GM23248 (cell line): ENCODE measurements around the gene KIFC3. TPM values are rescaled to one million over a fixed set of nuclear protein-coding genes. Genes with fewer than 3 reads are reported as not detected.

Experiments used
- DNase-seq: peaks from one replicate; pipeline ENCODE4 v3.0.0-alpha.2; 2015
- H2AFZ ChIP-seq: fragments of 200-600 bp; sonication (generic); 2 replicates; pipeline ENCODE4 v1.6.1; 2016; ENCODE audit warnings: antibody characterized with exemption
- H3F3A ChIP-seq: fragments of 200-600 bp; sonication (generic); 2 replicates; pipeline ENCODE4 v1.6.1; 2016; ENCODE audit warnings: mild to moderate bottlenecking, antibody characterized with exemption, mixed run types; ENCODE audit not compliant: insufficient read depth
- H3K27ac ChIP-seq: fragments of 200-600 bp; sonication (generic); 2 replicates; pipeline ENCODE4 v1.5.1; 2016; ENCODE audit warnings: mild to moderate bottlenecking
- H3K27me3 ChIP-seq: fragments of 200-600 bp; sonication (generic); replicated peaks from 2 replicates; pipeline ENCODE4 v1.6.1; 2016; ENCODE audit warnings: mild to moderate bottlenecking; ENCODE audit not compliant: insufficient read depth
- H3K36me3 ChIP-seq: fragments of 200-600 bp; sonication (generic); 2 replicates; pipeline ENCODE4 v1.6.1; 2016; ENCODE audit warnings: low read depth, mild to moderate bottlenecking
- H3K4me1 ChIP-seq: fragments of 200-600 bp; sonication (generic); 2 replicates; pipeline ENCODE4 v1.6.1; 2016; ENCODE audit warnings: mild to moderate bottlenecking; ENCODE audit not compliant: insufficient read depth
- H3K4me2 ChIP-seq: fragments of 200-600 bp; sonication (generic); one replicate; pipeline ENCODE4 v1.6.1; 2016; ENCODE audit warnings: mild to moderate bottlenecking; ENCODE audit not compliant: unreplicated experiment
- H3K4me3 ChIP-seq: fragments of 200-600 bp; sonication (generic); 2 replicates; pipeline ENCODE4 v1.5.1; 2016; ENCODE audit warnings: mild to moderate bottlenecking
- H3K79me2 ChIP-seq: fragments of 200-600 bp; sonication (generic); 2 replicates; pipeline ENCODE4 v1.6.1; 2016; ENCODE audit warnings: mild to moderate bottlenecking; ENCODE audit not compliant: insufficient read depth
- H3K9ac ChIP-seq: fragments of 200-600 bp; sonication (generic); 2 replicates; pipeline ENCODE4 v1.6.1; 2016; ENCODE audit warnings: mild to moderate bottlenecking
- H3K9me2 ChIP-seq: fragments of 200-600 bp; sonication (generic); 2 replicates; pipeline ENCODE4 v1.6.1; 2016; ENCODE audit warnings: mixed run types, mild to moderate bottlenecking, moderate library complexity; ENCODE audit not compliant: insufficient read depth
- H3K9me3 ChIP-seq: fragments of 200-600 bp; sonication (generic); one replicate; pipeline ENCODE4 v1.6.1; 2017; ENCODE audit warnings: low read depth
- H4K20me1 ChIP-seq: fragments of 200-600 bp; sonication (generic); 2 replicates; pipeline ENCODE4 v1.6.0; 2016; ENCODE audit not compliant: insufficient read depth
- EZH2 ChIP-seq: fragments of 200-600 bp; sonication (generic); IDR thresholded peaks from 2 replicates; pipeline ENCODE4 v1.6.1; 2018; ENCODE audit warnings: antibody characterized with exemption, mild to moderate bottlenecking; ENCODE audit not compliant: insufficient read depth, poor library complexity, severe bottlenecking
- EZH2phosphoT487 ChIP-seq: fragments of 200-600 bp; sonication (generic); IDR thresholded peaks from 2 replicates; pipeline ENCODE4 v1.6.1; 2018; ENCODE audit warnings: antibody characterized with exemption, moderate library complexity, mild to moderate bottlenecking, low read depth; ENCODE audit not compliant: insufficient read depth
- WGBS, 2 experiments: methylation state at CpG; one replicate each; pipeline ENCODE4 v1.1.6; 2015 to 2017; ENCODE audit warnings: low lambda C conversion rate in 2 of 2, low coverage in 1 of 2; ENCODE audit errors: missing lambda C conversion rate in 2 of 2; 5-methylcytosine and 5-hydroxymethylcytosine counted together
- in situ Hi-C: fragments of 300-500 bp; cut with MboI; formaldehyde crosslinking; loops from 2 replicates; pipeline ENCODE4 v1.15.0; 2020
- polyA plus RNA-seq: library from polyadenylated mRNA; unstranded; fragments of >200 nt; fragmentation: Nextera tagmentation; extraction: Ambion mirVana; gene quantifications from 2 replicates; pipeline ENCODE4 v1.2.1, GENCODE V29; 2016
- total RNA-seq: library from RNA; depleted of rRNA; stranded (reverse); fragments of >200 nt; shearing (Covaris generic); gene quantifications from 2 replicates; pipeline ENCODE4 v1.2.3, GENCODE V29; 2014

KIFC3 gene
- total and polyA plus RNA-seq, 2 experiments from 2014 or later: 27.0 to 65.3 TPM

- Histone ChIP-seq H3K4me3 (no peak overlapping the region), H2AFZ (no peak overlapping the region), H3K4me2 (no peak overlapping the region), H3K27ac (no peak overlapping the region), H3K79me2 (no peaks in the 10 kb centered on the region), H3K4me1 (no peaks in the 10 kb centered on the region), H4K20me1 (no peaks in the 10 kb centered on the region), H3K9ac (no peak overlapping the region), H3K9me2 (no peaks in the 10 kb centered on the region), H3K9me3 (no peaks in the 10 kb centered on the region), H3K27me3 (peaks cover 18% of the 10 kb centered on the region), H3K36me3 (no peaks in the 10 kb centered on the region), H3F3A (no peaks in the 10 kb centered on the region)
- in situ Hi-C loops: no loop called here
- TF ChIP-seq EZH2phosphoT487: no peak
- no peak for TF ChIP-seq EZH2
- no peak for DNase-seq
- 80 to 86% methylated on average over 5 of the region's 5 CpGs for WGBS, 2 experiments
Observed at GRCh38 chr16:57822018-57822553, 19.8 kb upstream of the KIFC3 start.

DNA sequence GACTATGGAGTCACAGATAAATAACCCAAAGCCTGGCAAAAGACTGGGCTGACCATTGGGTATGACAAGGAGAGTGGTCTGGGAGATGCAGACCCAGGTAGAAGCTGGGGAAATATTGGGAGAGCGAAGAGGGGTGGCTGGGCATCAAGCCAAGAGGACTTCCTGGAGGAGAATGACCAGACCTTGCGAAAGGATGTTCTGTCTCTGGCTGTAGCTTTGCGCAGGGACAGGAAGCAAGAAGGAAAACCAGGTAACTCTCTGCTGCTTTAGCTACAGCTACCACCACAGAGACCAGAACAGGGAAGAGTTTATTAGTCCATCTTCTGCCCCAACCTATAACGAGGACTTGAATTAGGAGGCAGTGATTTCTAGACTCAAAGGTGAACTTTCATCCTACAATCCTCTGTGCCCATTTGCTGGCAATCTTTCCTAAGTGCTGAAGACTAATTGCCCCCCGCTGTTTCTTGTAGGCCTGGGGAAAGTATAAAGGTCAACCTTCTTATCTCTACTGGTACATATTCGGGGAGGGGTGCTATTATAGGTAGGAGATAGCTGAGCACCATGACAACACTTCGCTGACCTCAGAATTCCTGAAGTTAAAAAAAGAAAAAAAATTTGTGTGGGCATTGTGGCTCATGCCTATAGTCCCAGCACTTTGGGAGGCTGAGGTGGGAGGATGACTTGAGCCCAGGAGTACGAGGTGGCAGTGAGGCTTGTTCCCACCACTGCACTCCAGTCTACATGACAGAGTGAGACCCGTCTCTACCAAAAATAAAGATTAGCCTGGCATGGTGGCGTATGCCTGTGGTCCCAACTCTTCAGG lies 19.1 kb upstream of the KIFC3 start:
- Histone ChIP-seq H3K4me3 (no peak overlapping the region), H3K4me1 (peaks cover 4% of the 10 kb centered on the region), H3F3A (0 out of 2 replicates have a peak, but pooled peaks cover 5% of the 10 kb centered on the region), H3K79me2 (no peaks in the 10 kb centered on the region), H3K9me2 (no peaks in the 10 kb centered on the region), H3K9me3 (no peaks in the 10 kb centered on the region), H3K27me3 (peaks cover 13% of the 10 kb centered on the region), H3K36me3 (no peaks in the 10 kb centered on the region), H3K9ac (no peak overlapping the region), H4K20me1 (no peaks in the 10 kb centered on the region), H2AFZ (no peak overlapping the region), H3K27ac (no peak overlapping the region), H3K4me2 (no peak overlapping the region)
- TF ChIP-seq EZH2 (no peak), EZH2phosphoT487 (no peak)
- 72 to 78% methylated on average over 10 of the region's 10 CpGs for WGBS, 2 experiments
- in situ Hi-C loops: no loop called here
- DNase-seq: no peak

DNA sequence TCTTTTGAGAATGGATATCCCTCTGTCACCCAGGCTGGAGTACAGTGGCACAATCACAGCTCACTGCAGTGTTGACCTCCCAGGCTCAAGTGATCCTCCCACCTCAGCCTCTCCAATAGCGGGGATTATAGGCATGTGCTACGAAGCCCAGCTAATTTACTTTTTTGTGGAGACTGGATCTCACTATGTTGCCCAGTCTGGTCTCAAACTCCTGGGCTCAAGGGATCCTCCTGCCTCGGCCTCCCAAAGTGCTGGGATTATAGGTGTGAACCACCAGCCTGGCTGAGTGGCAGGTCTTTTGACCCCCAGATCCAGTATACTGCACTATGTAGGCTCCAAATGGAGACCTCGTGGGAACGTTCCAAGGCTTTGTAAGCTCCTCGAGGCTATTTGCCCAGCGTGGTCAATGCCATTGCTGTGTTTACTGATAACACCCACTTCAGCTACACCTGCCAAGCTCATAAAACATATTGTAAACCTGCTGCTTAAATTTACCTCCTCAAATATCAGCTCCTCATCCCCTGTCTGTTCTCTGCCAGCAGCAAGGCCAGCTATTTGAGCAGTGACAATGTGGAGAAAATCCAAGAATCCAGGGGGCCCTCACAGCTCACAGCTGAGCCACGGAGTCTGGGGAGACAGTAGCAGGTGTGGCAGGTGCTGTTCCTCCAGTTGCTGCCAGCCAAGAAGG lies 16.2 kb upstream of the KIFC3 start:
- no peak overlapping the region for H2AFZ ChIP-seq
- in situ Hi-C loops: no loop called here
- no peak overlapping the region for H3K27ac ChIP-seq
- H3K4me1 ChIP-seq: peaks cover 9% of the 10 kb centered on the region
- no peak overlapping the region for H3K9ac ChIP-seq
- no peak overlapping the region for H3K4me2 ChIP-seq
- H4K20me1 ChIP-seq: no peaks in the 10 kb centered on the region
- 65 to 79% methylated on average over 8 of the region's 8 CpGs for WGBS, 2 experiments
- no peaks in the 10 kb centered on the region for H3K9me3 ChIP-seq
- TF ChIP-seq EZH2: no peak
- no peak for TF ChIP-seq EZH2phosphoT487
- DNase-seq: no peak
- H3K9me2 ChIP-seq: no peaks in the 10 kb centered on the region
- no peak overlapping the region for H3K4me3 ChIP-seq
- 0 out of 2 replicates have a peak, but pooled peaks cover 5% of the 10 kb centered on the region for H3F3A ChIP-seq
- no peaks in the 10 kb centered on the region for H3K27me3 ChIP-seq
- no peaks in the 10 kb centered on the region for H3K79me2 ChIP-seq
- no peaks in the 10 kb centered on the region for H3K36me3 ChIP-seq

- in situ Hi-C loops: no loop called here
- Histone ChIP-seq H3F3A (0 out of 2 replicates have a peak, but pooled peaks cover 5% of the 10 kb centered on the region), H3K27me3 (no peaks in the 10 kb centered on the region), H2AFZ (no peak overlapping the region), H3K9me2 (no peaks in the 10 kb centered on the region), H3K4me2 (no peak overlapping the region), H3K4me3 (no peak overlapping the region), H3K27ac (no peak overlapping the region), H3K36me3 (no peaks in the 10 kb centered on the region), H4K20me1 (no peaks in the 10 kb centered on the region), H3K9ac (no peak overlapping the region), H3K9me3 (no peaks in the 10 kb centered on the region), H3K79me2 (no peaks in the 10 kb centered on the region), H3K4me1 (peaks cover 9% of the 10 kb centered on the region)
- TF ChIP-seq EZH2phosphoT487 (no peak), EZH2 (no peak)
- DNase-seq: no peak
Observed at GRCh38 chr16:57817680-57818079, 15.4 kb upstream of the KIFC3 start.
